GM12878 (cell line): ENCODE measurements around the gene CLIC3. TPM values are rescaled to one million over a fixed set of nuclear protein-coding genes. Genes with fewer than 3 reads are reported as not detected.
A peak's percentile ranks its signal among the peaks of the same experiment; 100 is the strongest.

Experiments
- ATAC-seq: fragments of 200-7000 bp; cut with Tn5 transposase; 3 replicates; pipeline ENCODE4 v1.9.1; 2020; ENCODE audit warnings: mild to moderate bottlenecking, moderate library complexity
- BruUV-seq: library from RNA; stranded (reverse); fragments of 400-500 nt; replicated peaks from 2 replicates; lab custom pipeline; 2021; lab: Mats Ljungman, UMichigan
- CTCF ChIA-PET: fragments of 300-600 bp; sonication (Branson Sonifier 250); formaldehyde crosslinking; extraction: SDS; loops from one replicate; lab custom pipeline; 2021; ENCODE audit warnings: inconsistent platforms; lab: Yijun Ruan, JAX
- POLR2A ChIA-PET: fragments of 350-600 bp; formaldehyde crosslinking; extraction: SDS; loops from one replicate; lab custom pipeline; 2021; ENCODE audit warnings: inconsistent platforms; lab: Charles Lee
- RAD21 ChIA-PET: fragments of 300-600 bp; sonication (Branson Sonifier 250); formaldehyde crosslinking; loops from one replicate; lab custom pipeline; 2023; ENCODE audit warnings: antibody characterized with exemption; ENCODE audit not compliant: unreplicated experiment; lab: Charles Lee
- SMC1A ChIA-PET: fragments of 300-600 bp; sonication (Branson Sonifier 250); formaldehyde crosslinking; loops from one replicate; lab custom pipeline; 2023; ENCODE audit not compliant: unreplicated experiment, uncharacterized antibody; lab: Charles Lee
- DNase-seq: peaks from one replicate; pipeline ENCODE4 v3.0.0-alpha.2; 2011; ENCODE audit warnings: low read depth, low spot score
- FAIRE-seq: peaks from 3 replicates; lab custom pipeline; 2011; peaks lifted over from hg19 to GRCh38; lab: Jason Lieb, UNC
- H2AFZ ChIP-seq: 2 replicates; pipeline ENCODE4 v1.6.0; 2011; ENCODE audit warnings: low read depth, low read length, control low read depth; ENCODE audit not compliant: control insufficient read depth
- H3K27ac ChIP-seq: 2 replicates; pipeline ENCODE4 v1.5.1; 2011; ENCODE audit warnings: control low read depth; ENCODE audit not compliant: control insufficient read depth, insufficient read depth
- H3K27me3 ChIP-seq, 2 experiments: replicated peaks in 1 of 2; 2 replicates each; pipeline versions ENCODE4 v1.6.0 to v1.6.1; 2011; ENCODE audit warnings: low read length in 1 of 2; ENCODE audit not compliant: control insufficient read depth in 2 of 2, insufficient read depth in 2 of 2
- H3K36me3 ChIP-seq, 2 experiments: 2 replicates each; pipeline ENCODE4 v1.5.1; 2011; ENCODE audit warnings: low read length in 1 of 2; ENCODE audit not compliant: control insufficient read depth in 2 of 2, insufficient read depth in 2 of 2
- H3K4me1 ChIP-seq: 2 replicates; pipeline ENCODE4 v1.6.1; 2011; ENCODE audit warnings: mild to moderate bottlenecking, low read length, moderate library complexity, mixed read lengths; ENCODE audit not compliant: control insufficient read depth, insufficient read depth
- H3K4me2 ChIP-seq: 2 replicates; pipeline ENCODE4 v1.6.0; 2011; ENCODE audit warnings: control low read depth; ENCODE audit not compliant: control insufficient read depth, insufficient read depth
- H3K4me3 ChIP-seq: fragments of 200-600 bp; sonication (generic); 2 replicates; pipeline ENCODE4 v1.5.1; 2016
- H3K79me2 ChIP-seq: 2 replicates; pipeline ENCODE4 v1.6.0; 2011; ENCODE audit warnings: low read length; ENCODE audit not compliant: control insufficient read depth, insufficient read depth
- H3K9ac ChIP-seq: 2 replicates; pipeline ENCODE4 v1.8.0; 2011; ENCODE audit warnings: low read length, control low read depth, mixed read lengths; ENCODE audit not compliant: control insufficient read depth, insufficient read depth
- H3K9me3 ChIP-seq: replicated peaks from 3 replicates; pipeline ENCODE4 v1.5.1; 2011; ENCODE audit warnings: mild to moderate bottlenecking, low read length; ENCODE audit not compliant: control insufficient read depth, insufficient read depth
- H4K20me1 ChIP-seq: 2 replicates; pipeline ENCODE4 v1.6.0; 2011; ENCODE audit not compliant: control insufficient read depth, insufficient read depth
- CTCF ChIP-seq, 3 experiments: IDR thresholded peaks in 2 of 3; conservative IDR thresholded peaks in 1 of 3; 2 replicates each; pipeline ENCODE4 v1.5.1; 2011; ENCODE audit warnings: low read depth in 3 of 3, low read length in 3 of 3, mild to moderate bottlenecking in 3 of 3, control low read depth in 2 of 3, moderate library complexity in 2 of 3, inconsistent platforms in 1 of 3, mixed read lengths in 1 of 3; ENCODE audit not compliant: control insufficient read depth in 2 of 3, insufficient read depth in 1 of 3; ENCODE audit errors: extremely low read depth in 1 of 3
- FOXK2 ChIP-seq: fragments of 450-650 bp; IDR thresholded peaks from 2 replicates; pipeline ENCODE4 v1.6.1; 2017; ENCODE audit warnings: mild to moderate bottlenecking, moderate library complexity
- POLR2A ChIP-seq: IDR thresholded peaks from 2 replicates; pipeline ENCODE4 v1.6.1; 2011; ENCODE audit warnings: low read depth, mild to moderate bottlenecking, low read length
- RELA ChIP-seq: fragments of 450-650 bp; IDR thresholded peaks from 2 replicates; pipeline ENCODE4 v1.8.0; 2014; ENCODE audit warnings: borderline replicate concordance; ENCODE audit not compliant: partially characterized antibody
- RUNX3 ChIP-seq: IDR thresholded peaks from 2 replicates; pipeline ENCODE4 v1.6.1; 2012; ENCODE audit warnings: low read length, inconsistent platforms
- TAF1 ChIP-seq: IDR thresholded peaks from 2 replicates; pipeline ENCODE4 v1.6.1; 2011; ENCODE audit warnings: mild to moderate bottlenecking, low read depth, low read length, borderline replicate concordance
- WGBS: methylation state at CpG from one replicate; pipeline ENCODE4 v1.1.6; 2016; ENCODE audit warnings: low lambda C conversion rate; ENCODE audit not compliant: insufficient replicate concordance, insufficient coverage; ENCODE audit errors: missing lambda C conversion rate; 5-methylcytosine and 5-hydroxymethylcytosine counted together
- in situ Hi-C: fragments of 300-500 bp; cut with MboI; formaldehyde crosslinking; loops from 9 replicates; pipeline ENCODE4 v1.14.3; 2018; ENCODE audit warnings: mixed read lengths
- intact Hi-C: fragments of 100-400 bp; cut with micrococcal nuclease; formaldehyde crosslinking; loops from one replicate; pipeline ENCODE4 v1.14.2; 2022; ENCODE audit not compliant: unreplicated experiment
- polyA plus RNA-seq, 11 experiments: library from polyadenylated mRNA; depleted of rRNA in 4 of 11; unstranded in 6 of 11; stranded (reverse) in 5 of 11; fragments of >200 nt; fragmentation: Nextera tagmentation in 4 of 11; fragmentation: Illumina TruSeq in 1 of 11; extraction: Ambion mirVana in 4 of 11; extraction: Trizol in 1 of 11; gene quantifications; 1 replicate in 1 of 11; 2 replicates in 10 of 11; pipeline versions ENCODE4 v1.2.1 to v1.2.3, GENCODE V29; 2011 to 2016; ENCODE audit warnings: inconsistent platforms in 2 of 11, missing spikeins in 2 of 11, low read depth in 1 of 11
- total RNA-seq, 4 experiments: library from RNA; depleted of rRNA in 3 of 4; stranded (reverse); fragments of >200 nt in 3 of 4; fragmentation: Illumina TruSeq in 1 of 4; extraction: Trizol in 1 of 4; gene quantifications; 2 replicates each; pipeline versions ENCODE4 v1.2.1 to v1.2.3, GENCODE V29; 2013 to 2021

The CLIC3 gene
- total and polyA plus RNA-seq, 10 of the 15 experiments (the other 5 are each of a cell fraction or from before 2014, with no cell fraction given): 0.31 TPM; not detected in 9

DNA sequence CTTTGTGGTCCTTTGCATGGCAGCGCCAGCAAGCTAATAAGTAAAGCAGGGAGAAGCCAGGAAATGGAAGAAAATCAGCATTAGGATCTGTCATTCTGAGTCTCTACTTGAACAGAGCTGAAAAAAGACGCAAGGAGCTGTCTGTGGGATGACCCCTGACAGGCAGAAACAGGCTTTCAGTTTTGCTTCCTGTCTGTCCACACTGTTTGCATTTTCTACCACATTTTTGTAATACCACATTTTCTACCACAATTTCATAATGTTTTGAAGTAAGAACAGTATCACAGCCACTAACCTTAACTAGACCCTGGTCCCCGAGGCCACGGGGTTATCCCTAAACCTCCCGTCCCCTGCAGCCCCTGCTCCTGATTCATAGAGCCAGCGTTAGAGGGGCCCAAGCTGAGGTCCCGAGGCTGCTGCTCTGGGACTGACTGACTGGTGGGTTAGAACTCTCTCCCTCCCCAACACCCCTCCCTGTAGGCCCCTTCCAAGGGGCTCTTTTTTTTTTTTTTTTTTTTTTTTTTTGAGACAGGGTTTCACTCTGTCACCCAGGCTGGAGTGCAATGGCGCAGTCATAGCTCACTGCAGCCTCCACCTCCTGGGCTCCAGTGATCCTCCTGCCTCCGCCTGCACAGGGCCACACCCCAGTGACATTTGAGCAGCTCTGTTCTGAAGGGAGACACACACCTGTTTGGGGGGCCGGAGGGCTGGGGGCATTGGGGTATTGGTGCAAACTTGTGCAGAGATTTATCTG, 4.0 kb upstream of the CLIC3 start (continued):
- no peak for TF ChIP-seq TAF1

DNA sequence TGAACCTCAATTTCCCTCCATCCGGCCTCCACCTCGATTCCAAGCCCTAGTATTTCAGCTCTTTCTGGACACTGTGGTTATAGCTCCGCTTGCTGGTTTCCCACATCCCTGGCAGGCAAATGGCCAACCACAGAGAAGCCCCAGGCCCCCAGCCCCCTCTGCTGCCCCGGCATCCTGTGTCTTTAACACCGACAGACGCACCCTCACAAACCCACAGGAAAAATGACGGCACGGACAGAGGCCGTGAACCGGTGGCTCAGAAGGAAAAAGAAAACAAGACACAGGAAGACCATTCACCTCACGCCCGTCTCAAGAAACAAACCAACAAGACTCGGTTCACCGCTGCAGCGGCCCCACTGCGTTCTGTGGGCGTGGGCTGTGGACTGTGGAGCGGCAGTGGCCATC, 1.5 kb upstream of the CLIC3 start:
- ChIA-PET SMC1A (no interaction called here), CTCF (no interaction called here), POLR2A (no interaction called here), RAD21 (no interaction called here)
- intact Hi-C loops: no loop called here
- FAIRE-seq: no peak
- WGBS: 3% methylated on average over 14 of the region's 18 CpGs
- in situ Hi-C loops: no loop called here
- DNase-seq: no peak
- TF ChIP-seq RELA: no peak
- peak; percentile 13; the same call in 1 of the 2 replicates for TF ChIP-seq RUNX3
- no peak overlapping the region for H3K9ac ChIP-seq
- no peak overlapping the region for H2AFZ ChIP-seq
- no peaks in the 10 kb centered on the region for H4K20me1 ChIP-seq
- BruUV-seq: no TSS peak
- H3K27me3 ChIP-seq: peaks cover 2 to 10% of the 10 kb centered on the region in 2 experiments; a peak in 3 of 4 replicates
- H3K9me3 ChIP-seq: no peaks in the 10 kb centered on the region
- H3K79me2 ChIP-seq: no peaks in the 10 kb centered on the region; the same call in 1 of the 2 replicates
- no peak overlapping the region for H3K27ac ChIP-seq
- no peak for ATAC-seq
- H3K36me3 ChIP-seq: no peaks in the 10 kb centered on the region
- H3K4me3 ChIP-seq: no peak overlapping the region
- H3K4me2 ChIP-seq: peak overlapping the region; percentile 7; the same call in 1 of the 2 replicates
- peaks cover 42% of the 10 kb centered on the region for H3K4me1 ChIP-seq

DNA sequence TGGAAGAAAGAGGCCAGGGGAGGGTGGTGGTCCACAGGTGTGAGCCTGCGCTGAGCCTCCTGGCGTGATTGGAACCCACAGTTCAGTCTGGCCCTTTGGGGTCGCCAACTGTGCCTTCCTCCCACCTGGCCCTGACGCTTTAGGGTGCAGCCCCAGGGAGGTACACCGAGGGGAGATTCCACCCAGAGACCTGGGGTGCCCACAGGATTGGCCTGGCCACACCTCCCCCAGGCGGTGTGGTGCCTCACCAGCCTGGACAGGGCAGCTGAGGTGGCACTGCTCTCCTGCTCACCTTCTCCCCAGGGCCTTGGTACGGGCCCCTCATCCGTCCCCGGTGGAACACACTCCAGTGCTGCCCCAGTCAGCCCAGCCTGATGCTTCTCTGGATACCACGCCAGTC, 1.0 kb upstream of the CLIC3 start:
- RAD21 ChIA-PET: interaction anchor here (1.0 kb wide), 1 partner anchor 37 kb away, joined by 3 read pairs; no protein-coding TSS in a partner anchor
- intact Hi-C loops: no loop called here
- CTCF ChIA-PET: interaction anchor here (0.6 to 2.1 kb wide), 2 partner anchors 38 to 538 kb away, joined by 4 to 8 read pairs; no protein-coding TSS in a partner anchor
- POLR2A ChIA-PET: no interaction called here
- no peak for FAIRE-seq
- no peaks in the 10 kb centered on the region; the same call in 1 of the 2 replicates for H3K79me2 ChIP-seq
- TF ChIP-seq CTCF (IDR thresholded peaks at IDR 0.05 in 2 of 3, conservative IDR thresholded peaks at IDR 0.05 in 1 of 3; ENCODE audit: control insufficient read depth in 2 of 3, extremely low read depth in 1 of 3, insufficient read depth in 1 of 3, low read depth in 3 of 3, low read length in 3 of 3) (no peak), FOXK2 (no peak), POLR2A (0 out of 2 replicates have a peak, but pooled peaks have one; percentile 18)
- TF ChIP-seq, all 136 proteins: peak for 1
- WGBS: 53% methylated on average over 10 of the region's 10 CpGs
- Histone ChIP-seq H3K9me3 (no peaks in the 10 kb centered on the region), H3K36me3 (no peaks in the 10 kb centered on the region), H3K9ac (no peak overlapping the region), H3K4me3 (no peak overlapping the region), H3K27ac (no peak overlapping the region), H3K4me2 (peak overlapping the region; percentile 7; the same call in 1 of the 2 replicates), H2AFZ (no peak overlapping the region), H4K20me1 (no peaks in the 10 kb centered on the region), H3K4me1 (peaks cover 45% of the 10 kb centered on the region), H3K27me3 (peaks cover 2 to 10% of the 10 kb centered on the region in 2 experiments; a peak in 3 of 4 replicates)
- DNase-seq: no peak
- SMC1A ChIA-PET: no interaction called here
- no peak for ATAC-seq
- no TSS peak for BruUV-seq
- in situ Hi-C loops: no loop called here
